Stimulated activated CD8-positive, alpha-beta memory T cell treated with anti-CD3 and anti-CD28 coated beads, Interleukin-15, amount 100 ng/mL, for 24 hours (primary cell): ENCODE results near the gene SLC15A5.

Experiments
- DNase-seq: peaks from one replicate; pipeline ENCODE4 v3.0.0-alpha.2; 2020; ENCODE audit warnings: low read depth

The SLC15A5 gene

GRCh38 chr12:16174282-16174681 lies 103.2 kb downstream of the SLC15A5 start:
- DNase-seq: no peak

- DNase-seq: no peak
These were observed 106.1 kb downstream of the SLC15A5 start for GRCh38 chr12:16171348-16171747.

- no peak for DNase-seq
These were observed 109.4 kb downstream of the SLC15A5 start for GRCh38 chr12:16168078-16168477.

- DNase-seq: no peak
These were observed 110.7 kb downstream of the SLC15A5 start for GRCh38 chr12:16166563-16167470.

GRCh38 chr12:16165506-16165905 lies 112.0 kb downstream of the SLC15A5 start:
- DNase-seq: no peak

GRCh38 chr12:16163901-16164300 lies 113.6 kb downstream of the SLC15A5 start:
- DNase-seq: no peak

- DNase-seq: no peak
These were observed 114.3 kb downstream of the SLC15A5 start for GRCh38 chr12:16163146-16163545.

GRCh38 chr12:16159571-16159970 lies 117.9 kb downstream of the SLC15A5 start:
- no peak for DNase-seq

GRCh38 chr12:16158050-16158449 lies 119.4 kb downstream of the SLC15A5 start:
- no peak for DNase-seq

- DNase-seq: no peak
These were observed 121.5 kb downstream of the SLC15A5 start for GRCh38 chr12:16155938-16156337.

- DNase-seq: no peak
These were observed 122.5 kb downstream of the SLC15A5 start for GRCh38 chr12:16154990-16155389.

GRCh38 chr12:16152885-16153673 lies 124.4 kb downstream of the SLC15A5 start:
- no peak for DNase-seq

- no peak for DNase-seq
These were observed 127.2 kb downstream of the SLC15A5 start for GRCh38 chr12:16150276-16150675.

- DNase-seq: no peak
These were observed 128.5 kb downstream of the SLC15A5 start for GRCh38 chr12:16148938-16149337.
